DND-41 (cell line): ENCODE results near the gene RXFP4.

Experiments
- ATAC-seq: fragments of 200-7000 bp; cut with Tn5 transposase; 3 replicates; pipeline ENCODE4 v1.9.1; 2021; ENCODE audit warnings: low read depth; ENCODE audit not compliant: insufficient read depth
- DNase-seq: peaks from one replicate; pipeline ENCODE4 v3.0.0-alpha.2; 2020
- H2AFZ ChIP-seq: 2 replicates; pipeline ENCODE4 v1.6.0; 2012; ENCODE audit warnings: low read depth, low read length
- H3K27ac ChIP-seq: 2 replicates; pipeline ENCODE4 v1.5.1; 2012; ENCODE audit warnings: low read length, inconsistent platforms
- H3K27me3 ChIP-seq: fragments of 200-600 bp; sonication (generic); 2 replicates; pipeline ENCODE4 v1.6.0; 2012; ENCODE audit warnings: low read length, mild to moderate bottlenecking, inconsistent platforms; ENCODE audit not compliant: insufficient read depth, poor library complexity
- H3K36me3 ChIP-seq: 2 replicates; pipeline ENCODE4 v1.5.1; 2012; ENCODE audit warnings: low read length, inconsistent platforms; ENCODE audit not compliant: insufficient read depth
- H3K4me1 ChIP-seq: 2 replicates; pipeline ENCODE4 v1.5.1; 2012; ENCODE audit warnings: mild to moderate bottlenecking, low read length; ENCODE audit not compliant: insufficient read depth
- H3K4me2 ChIP-seq: 2 replicates; pipeline ENCODE4 v1.6.0; 2012; ENCODE audit warnings: mild to moderate bottlenecking, moderate library complexity, low read length, inconsistent platforms; ENCODE audit not compliant: insufficient read depth
- H3K4me3 ChIP-seq, 2 experiments: fragments of 200-600 bp in 1 of 2; shearing (Covaris generic) in 1 of 2; 2 replicates each; pipeline ENCODE4 v1.5.1; 2012 to 2016; ENCODE audit warnings: inconsistent platforms in 2 of 2, low read length in 2 of 2, mild to moderate bottlenecking in 2 of 2, low read depth in 1 of 2, moderate library complexity in 1 of 2
- H3K79me2 ChIP-seq: 2 replicates; pipeline ENCODE4 v1.6.0; 2012; ENCODE audit warnings: low read length, inconsistent platforms; ENCODE audit not compliant: insufficient read depth
- H3K9ac ChIP-seq: 2 replicates; pipeline ENCODE4 v1.6.0; 2012; ENCODE audit warnings: low read depth, mild to moderate bottlenecking, inconsistent platforms, low read length, moderate library complexity
- H3K9me3 ChIP-seq: 2 replicates; pipeline ENCODE4 v1.5.1; 2012; ENCODE audit warnings: low read length, moderate library complexity, mild to moderate bottlenecking, inconsistent platforms; ENCODE audit not compliant: insufficient read depth, severe bottlenecking
- H4K20me1 ChIP-seq: 2 replicates; pipeline ENCODE4 v1.6.0; 2012; ENCODE audit warnings: low read length; ENCODE audit not compliant: insufficient read depth
- EZH2 ChIP-seq: IDR thresholded peaks from 3 replicates; pipeline ENCODE4 v1.6.1; 2012; ENCODE audit warnings: borderline replicate concordance, low read depth, mild to moderate bottlenecking, moderate library complexity, low read length, inconsistent platforms; ENCODE audit not compliant: severe bottlenecking
- TF ChIP-seq, protein P1 (sequence below): IDR thresholded peaks from 2 replicates; pipeline ENCODE4 v1.5.1; 2012; ENCODE audit warnings: borderline replicate concordance, low read length, moderate library complexity, mild to moderate bottlenecking; ENCODE audit not compliant: poor library complexity, severe bottlenecking; ENCODE audit errors: extremely low read depth

The RXFP4 gene

GRCh38 chr1:155897746-155898145 is 43.7 kb upstream of the RXFP4 start:
- Histone ChIP-seq H3K4me2 (no peak overlapping the region), H3K9ac (no peak overlapping the region), H2AFZ (no peak overlapping the region), H3K27ac (no peak overlapping the region), H3K36me3 (peaks cover 42% of the 10 kb centered on the region), H4K20me1 (no peaks in the 10 kb centered on the region), H3K4me3 (no peak overlapping the region), H3K9me3 (no peaks in the 10 kb centered on the region), H3K27me3 (no peaks in the 10 kb centered on the region), H3K4me1 (0 out of 2 replicates have a peak, but pooled peaks cover 4% of the 10 kb centered on the region), H3K79me2 (no peaks in the 10 kb centered on the region)
- ATAC-seq = no peak
- DNase-seq = no peak
- no peak for TF ChIP-seq EZH2
- TF ChIP-seq, protein P1, sequence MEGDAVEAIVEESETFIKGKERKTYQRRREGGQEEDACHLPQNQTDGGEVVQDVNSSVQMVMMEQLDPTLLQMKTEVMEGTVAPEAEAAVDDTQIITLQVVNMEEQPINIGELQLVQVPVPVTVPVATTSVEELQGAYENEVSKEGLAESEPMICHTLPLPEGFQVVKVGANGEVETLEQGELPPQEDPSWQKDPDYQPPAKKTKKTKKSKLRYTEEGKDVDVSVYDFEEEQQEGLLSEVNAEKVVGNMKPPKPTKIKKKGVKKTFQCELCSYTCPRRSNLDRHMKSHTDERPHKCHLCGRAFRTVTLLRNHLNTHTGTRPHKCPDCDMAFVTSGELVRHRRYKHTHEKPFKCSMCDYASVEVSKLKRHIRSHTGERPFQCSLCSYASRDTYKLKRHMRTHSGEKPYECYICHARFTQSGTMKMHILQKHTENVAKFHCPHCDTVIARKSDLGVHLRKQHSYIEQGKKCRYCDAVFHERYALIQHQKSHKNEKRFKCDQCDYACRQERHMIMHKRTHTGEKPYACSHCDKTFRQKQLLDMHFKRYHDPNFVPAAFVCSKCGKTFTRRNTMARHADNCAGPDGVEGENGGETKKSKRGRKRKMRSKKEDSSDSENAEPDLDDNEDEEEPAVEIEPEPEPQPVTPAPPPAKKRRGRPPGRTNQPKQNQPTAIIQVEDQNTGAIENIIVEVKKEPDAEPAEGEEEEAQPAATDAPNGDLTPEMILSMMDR = no peak

- 0 out of 2 replicates have a peak, but pooled peaks cover 2% of the 10 kb centered on the region for H3K4me1 ChIP-seq
- H3K79me2 ChIP-seq = no peaks in the 10 kb centered on the region
- TF ChIP-seq, protein P1 = no peak
- no peak for TF ChIP-seq EZH2
- H3K9ac ChIP-seq = no peak overlapping the region
- H2AFZ ChIP-seq = no peak overlapping the region
- no peak overlapping the region for H3K4me3 ChIP-seq
- H3K27ac ChIP-seq = no peak overlapping the region
- H3K9me3 ChIP-seq = no peaks in the 10 kb centered on the region
- H3K4me2 ChIP-seq = no peak overlapping the region
- no peaks in the 10 kb centered on the region for H4K20me1 ChIP-seq
- no peak for ATAC-seq
- H3K36me3 ChIP-seq = peaks cover 50% of the 10 kb centered on the region
- DNase-seq = no peak
- H3K27me3 ChIP-seq = no peaks in the 10 kb centered on the region
Measured at GRCh38 chr1:155898888-155899287, 42.5 kb upstream of the RXFP4 start.

- TF ChIP-seq, protein P1 = no peak
- no peak for TF ChIP-seq EZH2
- Histone ChIP-seq H3K36me3 (peaks cover 58% of the 10 kb centered on the region), H4K20me1 (no peaks in the 10 kb centered on the region)
Measured at GRCh38 chr1:155899683-155900082, 41.8 kb upstream of the RXFP4 start.

DNA sequence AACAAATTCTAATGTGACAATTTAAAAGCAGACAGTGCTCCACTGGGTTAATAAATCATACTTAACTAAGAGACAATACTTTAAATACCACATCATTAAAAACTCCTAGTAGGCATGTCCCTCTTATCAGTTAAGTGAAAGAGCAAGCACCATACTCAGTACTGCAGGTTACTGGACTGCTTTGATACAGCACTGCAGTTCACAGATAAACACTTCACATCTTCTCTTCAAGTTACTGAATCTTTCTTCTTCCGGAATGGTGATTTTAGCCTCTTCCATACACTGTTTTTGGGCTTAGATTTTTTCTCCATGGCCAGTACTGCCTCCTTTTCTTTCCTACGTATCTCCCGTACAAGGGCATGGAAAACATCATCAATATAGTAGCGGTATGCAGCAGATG is 41.3 kb upstream of the RXFP4 start:
- H3K9me3 ChIP-seq = no peaks in the 10 kb centered on the region
- H3K4me2 ChIP-seq = no peak overlapping the region
- no peak for DNase-seq
- H4K20me1 ChIP-seq = no peaks in the 10 kb centered on the region
- no peak for TF ChIP-seq EZH2
- TF ChIP-seq, protein P1 = no peak
- H3K79me2 ChIP-seq = no peaks in the 10 kb centered on the region
- H3K27me3 ChIP-seq = no peaks in the 10 kb centered on the region
- ATAC-seq = no peak
- no peak overlapping the region for H3K4me3 ChIP-seq
- H3K36me3 ChIP-seq = peaks cover 63% of the 10 kb centered on the region
- H3K9ac ChIP-seq = no peak overlapping the region
- H3K4me1 ChIP-seq = no peaks in the 10 kb centered on the region
- no peak overlapping the region for H3K27ac ChIP-seq
- no peak overlapping the region for H2AFZ ChIP-seq

More at GRCh38 chr1:155899683-155900082, 41.8 kb upstream of the RXFP4 start:
- H3K4me1 ChIP-seq = no peaks in the 10 kb centered on the region
- no peak overlapping the region for H3K9ac ChIP-seq
- no peak overlapping the region for H3K4me3 ChIP-seq
- H3K27ac ChIP-seq = no peak overlapping the region
- ATAC-seq (no peak), DNase-seq (no peak)
- no peak overlapping the region for H3K4me2 ChIP-seq
- H3K79me2 ChIP-seq = no peaks in the 10 kb centered on the region
- H2AFZ ChIP-seq = no peak overlapping the region
- no peaks in the 10 kb centered on the region for H3K9me3 ChIP-seq
- no peaks in the 10 kb centered on the region for H3K27me3 ChIP-seq
